Fibroblast of villous mesenchyme (primary cell): ENCODE results near the gene FXYD4. TPM values are rescaled to one million over a fixed set of nuclear protein-coding genes. Genes with fewer than 3 reads are reported as not detected.
"Not testable (repeated sequence)": the region's sequence is repeated elsewhere in the genome, so short reads cannot be mapped to it uniquely, and the experiment has no call there.

Experiments
- DNase-seq: peaks from one replicate; pipeline ENCODE4 v3.0.0-alpha.2; 2010; ENCODE audit warnings: low read depth
- H3K4me3 ChIP-seq: 2 replicates; pipeline ENCODE4 v1.5.1; 2011; ENCODE audit warnings: low read depth, mild to moderate bottlenecking, low read length
- small RNA-seq: library from RNA; depleted of rRNA; stranded (forward); fragments of <200 nt; gene quantifications from one replicate; pipeline ENCODE3, GENCODE V24; 2012
- total RNA-seq: library from RNA; depleted of rRNA; stranded (reverse); fragments of >200 nt; gene quantifications from 2 replicates; pipeline ENCODE4 v1.2.3, GENCODE V29; 2012
- TF ChIP-seq, protein P1 (sequence below): IDR thresholded peaks from 2 replicates; pipeline ENCODE4 v1.5.1; 2012; ENCODE audit warnings: low read depth, mild to moderate bottlenecking, low read length; ENCODE audit not compliant: insufficient read depth

Gene FXYD4
- total RNA-seq, 1 donor: not detected

DNA sequence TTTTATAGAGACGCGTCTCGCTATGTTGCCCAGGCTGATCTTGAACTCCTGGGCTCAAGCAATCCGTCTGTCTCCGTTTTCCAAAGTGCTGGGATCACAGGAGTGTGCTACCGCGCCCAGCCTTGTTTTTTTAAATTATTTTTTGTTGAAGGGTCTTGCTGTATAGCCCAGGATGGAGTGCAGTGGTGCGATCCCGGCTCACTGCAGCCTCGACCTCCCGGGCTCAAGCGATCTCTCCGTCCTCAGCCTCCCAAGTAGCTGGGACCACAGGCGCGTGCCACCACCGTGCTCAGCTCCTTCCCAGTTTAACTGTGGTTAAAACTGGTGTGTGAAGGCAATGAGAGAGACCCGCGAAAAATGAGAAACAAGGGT, 48.5 kb downstream of the FXYD4 start:
- no peak for DNase-seq
- TF ChIP-seq, protein P1, sequence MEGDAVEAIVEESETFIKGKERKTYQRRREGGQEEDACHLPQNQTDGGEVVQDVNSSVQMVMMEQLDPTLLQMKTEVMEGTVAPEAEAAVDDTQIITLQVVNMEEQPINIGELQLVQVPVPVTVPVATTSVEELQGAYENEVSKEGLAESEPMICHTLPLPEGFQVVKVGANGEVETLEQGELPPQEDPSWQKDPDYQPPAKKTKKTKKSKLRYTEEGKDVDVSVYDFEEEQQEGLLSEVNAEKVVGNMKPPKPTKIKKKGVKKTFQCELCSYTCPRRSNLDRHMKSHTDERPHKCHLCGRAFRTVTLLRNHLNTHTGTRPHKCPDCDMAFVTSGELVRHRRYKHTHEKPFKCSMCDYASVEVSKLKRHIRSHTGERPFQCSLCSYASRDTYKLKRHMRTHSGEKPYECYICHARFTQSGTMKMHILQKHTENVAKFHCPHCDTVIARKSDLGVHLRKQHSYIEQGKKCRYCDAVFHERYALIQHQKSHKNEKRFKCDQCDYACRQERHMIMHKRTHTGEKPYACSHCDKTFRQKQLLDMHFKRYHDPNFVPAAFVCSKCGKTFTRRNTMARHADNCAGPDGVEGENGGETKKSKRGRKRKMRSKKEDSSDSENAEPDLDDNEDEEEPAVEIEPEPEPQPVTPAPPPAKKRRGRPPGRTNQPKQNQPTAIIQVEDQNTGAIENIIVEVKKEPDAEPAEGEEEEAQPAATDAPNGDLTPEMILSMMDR: no peak
- H3K4me3 ChIP-seq: peak overlapping the region; percentile 62

DNA sequence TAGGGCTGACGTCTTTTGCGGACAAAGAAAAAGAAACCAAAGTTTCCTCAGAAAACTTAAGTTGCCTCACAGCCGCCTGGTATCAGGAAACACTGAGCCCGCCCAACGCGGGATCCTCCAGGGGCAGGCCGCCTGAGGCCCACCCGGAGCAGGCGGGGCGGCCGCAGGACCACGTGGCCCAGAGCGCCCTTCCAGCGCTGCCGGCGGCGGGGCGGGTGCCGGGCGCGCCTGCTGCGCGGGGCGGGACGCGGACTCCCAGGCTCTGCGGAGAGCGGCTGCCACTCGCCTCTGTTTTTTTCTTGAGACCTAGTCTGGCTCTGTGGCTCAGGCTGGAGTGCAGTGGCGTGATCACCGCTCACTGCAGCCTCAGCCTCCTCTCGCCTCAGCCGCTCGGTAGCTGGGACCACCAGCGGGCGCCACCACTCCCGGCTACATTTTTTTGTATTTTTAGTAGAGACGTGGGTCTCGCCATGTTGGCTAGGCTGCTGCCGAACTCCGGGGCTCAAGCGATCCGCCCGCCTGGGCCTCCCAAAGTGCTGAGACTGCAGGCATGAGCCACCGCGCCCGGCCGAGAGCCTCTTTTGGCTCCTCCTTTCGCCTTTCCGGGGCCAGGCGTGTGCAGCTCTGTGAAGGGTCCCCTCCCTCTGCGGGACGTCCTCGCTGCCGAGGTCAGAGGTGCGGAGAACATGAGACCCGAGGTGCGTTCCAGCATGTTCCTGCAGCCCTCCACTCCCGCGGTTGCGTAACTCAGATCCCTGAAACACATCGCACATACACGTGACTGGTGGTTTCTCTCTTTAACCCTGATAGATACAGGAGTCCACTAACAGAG, 49.1 kb downstream of the FXYD4 start:
- peak; percentile 98 for DNase-seq
- TF ChIP-seq, protein P1: peak; percentile 14
- peak overlapping the region; percentile 62 for H3K4me3 ChIP-seq

DNA sequence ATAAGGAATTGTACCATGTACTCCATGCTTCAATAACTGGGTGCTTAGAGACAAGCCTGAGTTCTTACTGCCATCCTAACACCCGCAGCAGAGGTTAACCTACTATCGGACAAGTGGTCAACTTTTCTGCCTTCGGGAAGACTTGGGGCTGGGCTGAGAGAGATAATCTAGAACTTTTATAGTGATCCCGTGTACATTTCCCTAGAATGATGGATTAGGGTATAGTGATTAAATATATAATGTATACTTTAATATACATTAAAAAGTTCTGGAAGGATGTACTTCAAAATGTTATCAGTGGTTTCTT, 49.7 kb downstream of the FXYD4 start:
- TF ChIP-seq, protein P1: no peak
- peak overlapping the region; percentile 59 for H3K4me3 ChIP-seq
- no peak for DNase-seq

- H3K4me3 ChIP-seq: peak overlapping the region; percentile 59
- DNase-seq: no peak
- TF ChIP-seq, protein P1: no peak
Observed at GRCh38 chr10:43421519-43421918, 50.1 kb downstream of the FXYD4 start.

DNA sequence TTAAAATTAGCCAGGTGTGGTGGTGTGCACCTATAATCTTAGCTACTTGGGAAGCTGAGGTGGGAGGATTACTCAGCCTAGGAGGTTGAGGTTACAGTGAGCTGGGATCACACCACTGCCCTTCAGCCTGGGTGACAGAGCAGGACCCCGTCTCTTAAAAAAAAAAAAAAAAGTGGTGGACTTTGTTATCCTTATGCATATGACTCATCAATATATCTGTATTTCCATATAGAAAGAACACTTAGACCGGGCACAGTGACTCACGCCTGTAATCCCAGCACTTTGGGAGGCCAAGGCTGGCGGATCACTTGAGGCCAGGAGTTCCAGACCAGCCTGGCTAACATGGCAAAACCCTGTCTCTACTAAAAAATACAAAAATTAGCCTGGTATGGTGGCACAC, 50.5 kb downstream of the FXYD4 start:
- DNase-seq, H3K4me3 ChIP-seq: not testable (repeated sequence)

DNA sequence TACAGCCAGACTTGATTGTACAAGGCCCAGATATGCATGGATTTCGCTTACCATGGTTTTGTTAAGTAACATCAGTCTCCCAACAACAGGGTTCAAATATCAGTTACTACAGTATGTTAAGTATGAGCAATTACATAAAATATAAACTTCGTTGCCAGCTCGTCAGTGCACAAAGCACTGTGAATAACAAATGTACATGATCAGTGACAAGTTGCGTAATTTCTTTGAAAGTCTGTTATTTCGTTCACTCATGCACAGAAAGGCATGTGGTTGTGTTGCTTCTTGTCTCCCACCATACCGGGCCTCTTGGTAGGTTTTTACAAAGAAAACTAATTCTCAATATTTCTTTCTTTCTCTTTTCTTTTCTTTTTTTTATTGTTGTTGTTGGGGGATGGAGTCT, 53.0 kb downstream of the FXYD4 start:
- no peak overlapping the region for H3K4me3 ChIP-seq
- TF ChIP-seq, protein P1: no peak
- no peak for DNase-seq

Small RNA genes lying within 50 kb of the gene (small RNA-seq; reads per million reads assigned to genes)
- gene RNU6ATAC11P (not detected), gene SNORD3J (0.75 reads per million)

Other genes starting within 250 kb of the FXYD4 start
- 13.2 and 17.3 TPM in 2 replicates for gene CSGALNACT2, start 233.2 kb upstream of the FXYD4 start, total RNA-seq
- under 0.01 TPM in 2 replicates for gene RASGEF1A, start 104.6 kb upstream of the FXYD4 start, total RNA-seq
- 152 and 203 TPM in 2 replicates for gene HNRNPF, start 37.5 kb downstream of the FXYD4 start, total RNA-seq
- gene ZNF487, start 65.5 kb downstream of the FXYD4 start, total RNA-seq: 2.6 TPM in 2 replicates
- 4.2 and 6.5 TPM in 2 replicates for gene ZNF239, start 203.0 kb downstream of the FXYD4 start, total RNA-seq
- gene ZNF485, start 234.8 kb downstream of the FXYD4 start, total RNA-seq: 1.6 and 3.5 TPM in 2 replicates